Activated CD4-positive, CD25-positive, alpha-beta regulatory T cell treated with anti-CD3 and anti-CD28 coated beads, Interleukin-2, amount 50 U/mL, for 16 hours (primary cell): ENCODE measurements around the gene PTPA.

Source experiments
- DNase-seq: peaks from one replicate; pipeline ENCODE4 v3.0.0-alpha.2; 2020; ENCODE audit warnings: low read depth, low spot score

PTPA gene

GRCh38 chr9:129110740-129111527, at the start of gene PTPA, which contains the start of gene CRAT:
Gene PTPA (plus strand): TSS chr9:129111415. CDS start chr9:129111601, 186 bp downstream.
Gene CRAT (minus strand): TSS chr9:129110793. CDS start chr9:129110509, 284 bp downstream.
- peak; percentile 89 for DNase-seq

- DNase-seq = no peak
Observed at GRCh38 chr9:129063061-129063460, 48.2 kb upstream of the PTPA start.

GRCh38 chr9:129064499-129064908, 46.7 kb upstream of the PTPA start:
- DNase-seq = no peak

GRCh38 chr9:129068110-129068509, 43.1 kb upstream of the PTPA start:
- DNase-seq = no peak

GRCh38 chr9:129068990-129069861, 42.0 kb upstream of the PTPA start:
- no peak for DNase-seq

GRCh38 chr9:129069862-129070641, 41.2 kb upstream of the PTPA start:
- DNase-seq = no peak

GRCh38 chr9:129070696-129071525, 40.3 kb upstream of the PTPA start:
- no peak for DNase-seq

- DNase-seq = no peak
Observed at GRCh38 chr9:129071526-129072126, 39.6 kb upstream of the PTPA start.

GRCh38 chr9:129072171-129072570, 39.0 kb upstream of the PTPA start:
- DNase-seq = no peak

GRCh38 chr9:129073404-129073803, 37.8 kb upstream of the PTPA start:
- DNase-seq = no peak

- DNase-seq = no peak
Observed at GRCh38 chr9:129074106-129074505, 37.1 kb upstream of the PTPA start.

- DNase-seq = no peak
Observed at GRCh38 chr9:129075996-129076639, 35.1 kb upstream of the PTPA start.

- DNase-seq = no peak
Observed at GRCh38 chr9:129076640-129077037, 34.6 kb upstream of the PTPA start.

GRCh38 chr9:129077236-129077635, 34.0 kb upstream of the PTPA start:
- DNase-seq = no peak

- no peak for DNase-seq
Observed at GRCh38 chr9:129078691-129079503, 32.3 kb upstream of the PTPA start.

- DNase-seq = no peak
Observed at GRCh38 chr9:129079829-129080228, 31.4 kb upstream of the PTPA start.

GRCh38 chr9:129080298-129080600, 31.0 kb upstream of the PTPA start:
- no peak for DNase-seq

GRCh38 chr9:129080601-129081387, 30.4 kb upstream of the PTPA start, which contains the start of gene DOLPP1:
Gene DOLPP1 (plus strand): TSS chr9:129081111. CDS start chr9:129081132, 21 bp downstream.
- peak; percentile 98 for DNase-seq
